Lower leg skin (tissue), 4 donors: ENCODE measurements around the gene PYDC1. TPM values are rescaled to one million over a fixed set of nuclear protein-coding genes. Genes with fewer than 3 reads are reported as not detected.
"Not testable (repeated sequence)": the region's sequence is repeated elsewhere in the genome, so short reads cannot be mapped to it uniquely, and the experiment has no call there.

ENCODE experiments used
- DNase-seq, 2 donors: peaks; one replicate each; pipeline ENCODE4 v3.0.0-alpha.2; 2019; ENCODE audit warnings: low spot score in 2 of 2
- H3K4me3 ChIP-seq: fragments of 200-600 bp; sonication (generic); 2 replicates; pipeline ENCODE4 v1.5.1; 2017; ENCODE audit warnings: mild to moderate bottlenecking, low read depth; ENCODE audit not compliant: poor library complexity, severe bottlenecking
- POLR2A ChIP-seq, 2 donors: fragments of 450-650 bp; IDR thresholded peaks; one replicate each; pipeline ENCODE4 v1.6.1; 2016 to 2017; ENCODE audit warnings: antibody characterized with exemption in 2 of 2, mild to moderate bottlenecking in 1 of 2, moderate library complexity in 1 of 2
- WGBS, 2 donors: methylation state at CpG; one replicate each; pipeline ENCODE4 v1.1.5; 2018; 5-methylcytosine and 5-hydroxymethylcytosine counted together
- intact Hi-C: fragments of 100-400 bp; cut with DNase I; formaldehyde crosslinking; loops from one replicate; pipeline ENCODE4 v1.15.0; 2023; ENCODE audit warnings: low total_unique reads
- total RNA-seq, 4 donors: library from RNA; depleted of rRNA; stranded (reverse); fragments of >200 nt; gene quantifications; one replicate each; pipeline ENCODE4 v1.1.0, GENCODE V29; 2016
- TF ChIP-seq, protein P1 (sequence below), 3 donors: fragments of 450-650 bp; IDR thresholded peaks; one replicate each; pipeline ENCODE4 v1.5.1; 2016; ENCODE audit warnings: antibody characterized with exemption in 3 of 3, mild to moderate bottlenecking in 3 of 3, moderate library complexity in 2 of 3

PYDC1 gene
- total RNA-seq, 4 donors from 2014 or later, result 4.8 to 17.5 (median 12.9) TPM

- intact Hi-C loops, result no loop called here
- no peak for DNase-seq
- TF ChIP-seq, protein P1, sequence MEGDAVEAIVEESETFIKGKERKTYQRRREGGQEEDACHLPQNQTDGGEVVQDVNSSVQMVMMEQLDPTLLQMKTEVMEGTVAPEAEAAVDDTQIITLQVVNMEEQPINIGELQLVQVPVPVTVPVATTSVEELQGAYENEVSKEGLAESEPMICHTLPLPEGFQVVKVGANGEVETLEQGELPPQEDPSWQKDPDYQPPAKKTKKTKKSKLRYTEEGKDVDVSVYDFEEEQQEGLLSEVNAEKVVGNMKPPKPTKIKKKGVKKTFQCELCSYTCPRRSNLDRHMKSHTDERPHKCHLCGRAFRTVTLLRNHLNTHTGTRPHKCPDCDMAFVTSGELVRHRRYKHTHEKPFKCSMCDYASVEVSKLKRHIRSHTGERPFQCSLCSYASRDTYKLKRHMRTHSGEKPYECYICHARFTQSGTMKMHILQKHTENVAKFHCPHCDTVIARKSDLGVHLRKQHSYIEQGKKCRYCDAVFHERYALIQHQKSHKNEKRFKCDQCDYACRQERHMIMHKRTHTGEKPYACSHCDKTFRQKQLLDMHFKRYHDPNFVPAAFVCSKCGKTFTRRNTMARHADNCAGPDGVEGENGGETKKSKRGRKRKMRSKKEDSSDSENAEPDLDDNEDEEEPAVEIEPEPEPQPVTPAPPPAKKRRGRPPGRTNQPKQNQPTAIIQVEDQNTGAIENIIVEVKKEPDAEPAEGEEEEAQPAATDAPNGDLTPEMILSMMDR (IDR thresholded peaks at IDR 0.05), result no peak
- no peak for TF ChIP-seq POLR2A (IDR thresholded peaks at IDR 0.05)
- no peak overlapping the region for H3K4me3 ChIP-seq
- WGBS, 2 donors, result 84 to 87% methylated on average over 5 of the region's 5 CpGs
Measured at GRCh38 chr16:31199430-31200041, 17.4 kb downstream of the PYDC1 start.

GRCh38 chr16:31198207-31198882 lies 18.6 kb downstream of the PYDC1 start:
- DNase-seq, result no peak
- 53 to 54% methylated on average over 7 of the region's 7 CpGs for WGBS, 2 donors
- intact Hi-C loops, result no loop called here
- H3K4me3 ChIP-seq, result no peak overlapping the region
- TF ChIP-seq POLR2A (IDR thresholded peaks at IDR 0.05), result no peak

GRCh38 chr16:31196324-31197088 lies 20.4 kb downstream of the PYDC1 start:
- no peak for TF ChIP-seq POLR2A (IDR thresholded peaks at IDR 0.05)
- TF ChIP-seq, protein P1 (IDR thresholded peaks at IDR 0.05), result no peak
- no peak overlapping the region for H3K4me3 ChIP-seq
- DNase-seq, result no peak
- intact Hi-C loops, result no loop called here
- WGBS, 2 donors, result 84 to 91% methylated on average over 17 of the region's 17 CpGs

DNA sequence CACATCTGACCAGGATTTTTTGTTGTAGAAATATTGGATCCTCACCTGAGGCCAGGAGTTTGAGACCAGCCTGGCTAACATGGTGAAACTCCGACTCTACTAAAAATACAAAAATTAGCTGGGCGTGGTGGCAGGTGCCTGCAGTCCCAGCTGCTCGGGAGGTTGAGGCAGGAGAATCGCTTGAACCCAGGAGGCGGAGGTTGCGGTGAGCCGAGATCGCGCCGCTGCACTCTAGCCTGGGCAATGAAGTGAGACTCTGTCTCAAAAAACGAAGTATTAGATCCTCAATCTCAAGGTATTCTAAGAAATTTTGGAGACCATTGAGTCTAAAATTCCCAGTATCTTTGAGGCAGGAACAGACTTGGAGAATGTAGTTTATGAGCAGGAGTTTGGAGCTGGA lies 21.1 kb downstream of the PYDC1 start:
- intact Hi-C loops, H3K4me3 ChIP-seq, DNase-seq: not testable (repeated sequence)
- WGBS, 2 donors, result 94 to 95% methylated on average over 11 of the region's 11 CpGs

GRCh38 chr16:31194898-31195297 lies 22.0 kb downstream of the PYDC1 start:
- TF ChIP-seq, protein P1 (IDR thresholded peaks at IDR 0.05), result no peak
- TF ChIP-seq POLR2A (IDR thresholded peaks at IDR 0.05), result no peak
- H3K4me3 ChIP-seq, result no peak overlapping the region
- intact Hi-C loops, result no loop called here
- WGBS, 2 donors, result 80 to 84% methylated on average over 7 of the region's 7 CpGs
- DNase-seq, result no peak

GRCh38 chr16:31193874-31194273 lies 23.1 kb downstream of the PYDC1 start:
- WGBS, 2 donors, result 89 to 96% methylated on average over 2 of the region's 2 CpGs
- TF ChIP-seq POLR2A (IDR thresholded peaks at IDR 0.05), result no peak
- TF ChIP-seq, protein P1 (IDR thresholded peaks at IDR 0.05), result no peak
- no peak for DNase-seq
- intact Hi-C loops, result no loop called here
- no peak overlapping the region for H3K4me3 ChIP-seq
